Mesothelial cell of epicardium (in vitro differentiated cells): ENCODE measurements around the gene RAB28. TPM values are rescaled to one million over a fixed set of nuclear protein-coding genes. Genes with fewer than 3 reads are reported as not detected.

Experiments
- DNase-seq, 2 experiments: peaks; one replicate each; pipeline ENCODE4 v3.0.0; 2021; ENCODE audit warnings: low spot score in 2 of 2; ENCODE audit not compliant: unreplicated experiment in 2 of 2
- H3K27ac Mint-ChIP-seq: 2 replicates; pipeline ENCODE4 v1.8.0; 2021; ENCODE audit warnings: mixed read lengths
- H3K27me3 Mint-ChIP-seq: 2 replicates; pipeline ENCODE4 v1.8.0; 2021; ENCODE audit warnings: low read depth, mixed read lengths
- H3K36me3 Mint-ChIP-seq: 2 replicates; pipeline ENCODE4 v1.8.0; 2021; ENCODE audit warnings: mixed read lengths
- H3K4me1 Mint-ChIP-seq: 2 replicates; pipeline ENCODE4 v1.8.0; 2021; ENCODE audit warnings: mixed read lengths
- H3K4me3 Mint-ChIP-seq: 2 replicates; pipeline ENCODE4 v1.8.0; 2021; ENCODE audit warnings: mild to moderate bottlenecking, moderate library complexity, mixed read lengths
- H3K9me3 Mint-ChIP-seq: 2 replicates; pipeline ENCODE4 v1.8.0; 2021; ENCODE audit warnings: mixed read lengths
- CTCF ChIP-seq: fragments of 200-600 bp; sonication (generic); IDR thresholded peaks from one replicate; pipeline ENCODE4 v1.5.0; 2021; ENCODE audit warnings: antibody characterized with exemption; ENCODE audit not compliant: unreplicated experiment
- total RNA-seq: library from RNA; stranded (reverse); gene quantifications from 3 replicates; pipeline ENCODE4 v1.2.1, GENCODE V29; 2021

The RAB28 gene
- total RNA-seq, 1 donor from 2014 or later: 18.4 TPM

GRCh38 chr4:13523591-13524503 lies 39.7 kb upstream of the RAB28 start:
- Mint-ChIP-seq H3K27me3 (peaks cover 92% of the 10 kb centered on the region), H3K36me3 (no peaks in the 10 kb centered on the region), H3K27ac (no peak overlapping the region), H3K4me1 (no peaks in the 10 kb centered on the region), H3K4me3 (no peak overlapping the region), H3K9me3 (no peaks in the 10 kb centered on the region)
- DNase-seq: peak in 1 of 2 experiments; percentile 33
- no peak for TF ChIP-seq CTCF

- H3K4me1 Mint-ChIP-seq: no peaks in the 10 kb centered on the region
- no peaks in the 10 kb centered on the region for H3K36me3 Mint-ChIP-seq
- no peak overlapping the region for H3K27ac Mint-ChIP-seq
- TF ChIP-seq CTCF: no peak
- no peaks in the 10 kb centered on the region for H3K9me3 Mint-ChIP-seq
- DNase-seq: no peak
- no peak overlapping the region for H3K4me3 Mint-ChIP-seq
- H3K27me3 Mint-ChIP-seq: peaks cover 86% of the 10 kb centered on the region
Measured at GRCh38 chr4:13523105-13523477, 39.0 kb upstream of the RAB28 start.

- TF ChIP-seq CTCF: no peak
- H3K36me3 Mint-ChIP-seq: no peaks in the 10 kb centered on the region
- no peaks in the 10 kb centered on the region for H3K4me1 Mint-ChIP-seq
- peak in 1 of 2 experiments; percentile 38 for DNase-seq
- peaks cover 80% of the 10 kb centered on the region for H3K27me3 Mint-ChIP-seq
- no peaks in the 10 kb centered on the region for H3K9me3 Mint-ChIP-seq
- H3K4me3 Mint-ChIP-seq: no peak overlapping the region
- no peak overlapping the region for H3K27ac Mint-ChIP-seq
Measured at GRCh38 chr4:13522282-13523104, 38.4 kb upstream of the RAB28 start.

- DNase-seq: no peak
- TF ChIP-seq CTCF: no peak
- H3K4me1 Mint-ChIP-seq: peaks cover 9% of the 10 kb centered on the region
Measured at GRCh38 chr4:13521047-13521446, 36.9 kb upstream of the RAB28 start.

GRCh38 chr4:13516315-13516860 lies 32.2 kb upstream of the RAB28 start:
- no peak overlapping the region for H3K4me3 Mint-ChIP-seq
- no peak overlapping the region for H3K27ac Mint-ChIP-seq
- no peak for TF ChIP-seq CTCF
- H3K4me1 Mint-ChIP-seq: peaks cover 14% of the 10 kb centered on the region
- no peak for DNase-seq
- H3K36me3 Mint-ChIP-seq: no peaks in the 10 kb centered on the region
- peaks cover 62% of the 10 kb centered on the region for H3K27me3 Mint-ChIP-seq
- H3K9me3 Mint-ChIP-seq: no peaks in the 10 kb centered on the region

More at GRCh38 chr4:13521047-13521446, 36.9 kb upstream of the RAB28 start:
- Mint-ChIP-seq H3K36me3 (no peaks in the 10 kb centered on the region), H3K4me3 (no peak overlapping the region), H3K27ac (no peak overlapping the region), H3K27me3 (peaks cover 75% of the 10 kb centered on the region), H3K9me3 (no peaks in the 10 kb centered on the region)
